Suppressor macrophage (primary cell): Measurements from ENCODE around the gene SLC22A1.
"Not testable (repeated sequence)": the region's sequence is repeated elsewhere in the genome, so short reads cannot be mapped to it uniquely, and the experiment has no call there.

Experiments used
- DNase-seq, 4 experiments: peaks; one replicate each; pipeline ENCODE4 v3.0.0-alpha.2; 2020 to 2022

SLC22A1 gene

DNA sequence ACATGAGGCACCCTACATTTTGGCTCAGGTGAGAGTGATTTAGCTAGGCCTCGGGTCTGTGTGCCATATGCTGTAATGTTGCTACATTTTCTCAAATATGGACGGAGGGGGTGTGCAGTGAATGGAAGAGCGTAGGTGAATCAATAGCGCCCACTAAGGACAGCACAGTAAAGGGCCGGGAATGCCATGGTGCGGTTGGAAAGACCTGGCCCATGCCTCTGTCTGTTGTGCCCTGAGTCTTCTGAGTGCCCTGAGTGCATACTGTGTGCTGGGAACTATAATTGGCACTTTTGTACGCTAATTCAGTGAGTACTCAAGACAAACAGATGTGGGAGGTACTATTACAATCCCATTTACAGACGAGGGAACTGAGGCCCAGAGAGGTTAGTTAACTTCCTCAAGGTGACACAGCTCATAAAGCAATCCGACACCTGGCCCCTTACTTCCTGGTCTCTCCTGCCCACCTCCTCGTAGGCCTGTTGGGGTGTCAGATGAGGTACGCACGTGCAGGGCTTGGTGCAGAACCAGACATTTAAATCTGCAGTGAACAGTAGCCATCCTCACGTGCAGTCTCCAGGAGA, 17.3 kb downstream of the SLC22A1 start:
- DNase-seq, result no peak

- no peak for DNase-seq
Observed at GRCh38 chr6:160139420-160139851, 17.8 kb downstream of the SLC22A1 start.

GRCh38 chr6:160140493-160140892, 18.9 kb downstream of the SLC22A1 start:
- not testable (repeated sequence) for DNase-seq

DNA sequence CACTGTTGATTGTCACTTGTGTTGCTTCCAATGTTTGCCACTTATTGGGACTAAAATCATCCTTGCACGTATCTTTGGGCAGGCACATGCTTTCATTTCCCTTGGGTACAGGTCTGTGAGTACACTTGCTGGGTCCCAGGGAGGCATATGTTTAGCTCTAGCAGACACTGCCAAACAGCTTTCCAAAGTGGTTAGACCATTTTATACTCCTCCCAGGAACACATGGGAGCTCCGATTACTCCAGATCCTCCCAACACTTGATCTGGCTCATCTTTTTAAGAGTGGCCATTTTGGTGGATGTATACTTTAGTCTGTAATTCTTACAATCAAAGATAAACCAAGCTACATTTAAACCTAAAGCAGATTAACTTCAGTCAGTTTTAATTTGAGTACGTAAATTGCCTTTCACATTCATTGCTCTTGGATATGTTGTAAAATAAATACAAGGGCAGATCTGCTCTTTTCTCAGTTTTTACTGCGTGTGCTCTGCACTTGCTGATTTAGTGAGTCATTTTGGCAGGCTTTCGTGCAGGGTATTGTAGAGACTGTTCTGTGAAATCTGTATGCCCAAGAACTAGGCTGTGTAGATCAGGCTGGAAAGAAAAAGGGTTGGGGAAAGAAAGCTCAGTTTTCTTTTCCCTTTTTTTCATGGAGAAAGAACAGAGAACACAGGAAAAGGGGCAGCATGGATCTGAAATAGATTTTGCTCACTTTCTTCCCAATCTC, 19.5 kb downstream of the SLC22A1 start:
- DNase-seq, result no peak

GRCh38 chr6:160142115-160142715, 20.6 kb downstream of the SLC22A1 start:
- no peak for DNase-seq

DNA sequence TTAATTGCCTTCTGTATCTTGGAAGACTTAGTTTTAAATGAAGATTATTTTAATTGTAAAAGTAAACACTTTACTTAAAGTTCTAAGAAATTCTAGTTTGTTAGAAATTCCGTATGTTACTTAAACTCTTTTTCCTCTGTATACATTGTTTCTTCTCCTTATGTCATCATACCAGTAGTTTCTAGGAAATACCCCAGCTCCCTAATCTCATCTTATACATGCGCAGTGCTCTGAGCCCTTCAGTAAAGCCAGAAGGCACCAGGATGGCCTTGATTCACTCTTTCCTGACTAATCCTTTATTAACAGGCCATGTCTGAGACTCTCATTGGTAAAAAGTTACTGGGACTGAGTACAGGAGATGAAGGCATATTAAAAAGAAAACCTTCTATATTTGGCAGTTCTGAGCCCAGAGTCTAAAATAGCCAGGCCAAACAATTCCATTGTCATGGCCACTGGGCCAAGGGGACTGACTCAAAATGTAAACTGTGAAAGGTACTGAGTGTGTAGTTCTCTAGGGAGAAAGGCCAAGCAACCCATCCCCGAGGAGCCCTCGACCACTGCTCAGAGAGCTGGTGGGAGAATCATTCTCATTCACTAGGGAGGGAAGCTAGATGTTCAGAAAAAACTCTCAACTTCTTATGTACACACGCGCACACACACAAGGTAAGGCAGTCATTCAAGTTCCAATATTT, 25.0 kb downstream of the SLC22A1 start:
- no peak for DNase-seq

DNA sequence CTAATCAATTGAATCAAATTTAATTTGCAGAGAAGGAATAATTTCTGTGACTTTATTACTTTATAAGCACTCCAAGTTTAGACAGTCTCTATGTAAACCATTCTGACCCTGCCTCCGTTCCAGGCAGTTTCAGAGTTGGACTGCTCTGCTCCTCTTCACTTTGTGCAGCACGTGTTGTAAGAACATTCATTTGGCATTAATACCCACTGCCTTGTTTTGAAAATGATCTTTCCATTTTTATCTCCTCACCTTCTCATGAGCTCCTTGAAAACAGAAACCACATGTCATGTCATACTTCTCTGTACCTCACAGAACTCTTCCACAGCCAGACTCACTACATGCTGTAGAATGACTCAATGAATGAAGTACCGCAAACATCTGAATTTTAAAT, 25.5 kb downstream of the SLC22A1 start:
- DNase-seq, result no peak

GRCh38 chr6:160154471-160154870, 32.9 kb downstream of the SLC22A1 start:
- DNase-seq, result no peak

DNA sequence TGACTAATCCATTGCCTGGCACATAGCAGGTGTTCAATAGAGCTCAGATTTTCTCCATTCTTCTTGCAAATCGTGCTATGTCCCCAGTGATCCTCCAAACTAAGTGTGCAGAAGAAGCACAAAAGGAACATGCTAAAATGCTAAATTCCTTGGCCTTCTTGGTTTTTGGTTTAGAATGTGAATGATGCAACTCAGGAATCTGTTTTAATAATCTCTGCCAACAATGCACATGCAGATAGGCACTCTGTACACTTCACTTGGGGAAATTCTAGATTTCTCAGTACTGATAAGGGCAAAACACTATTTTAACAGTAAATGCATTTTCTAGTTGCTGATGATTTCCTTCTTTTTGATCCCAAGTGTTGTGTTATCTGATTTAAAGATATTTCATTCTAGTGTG, 35.2 kb downstream of the SLC22A1 start:
- DNase-seq, result no peak

- no peak for DNase-seq
Observed at GRCh38 chr6:160160450-160160849, 38.8 kb downstream of the SLC22A1 start.

DNA sequence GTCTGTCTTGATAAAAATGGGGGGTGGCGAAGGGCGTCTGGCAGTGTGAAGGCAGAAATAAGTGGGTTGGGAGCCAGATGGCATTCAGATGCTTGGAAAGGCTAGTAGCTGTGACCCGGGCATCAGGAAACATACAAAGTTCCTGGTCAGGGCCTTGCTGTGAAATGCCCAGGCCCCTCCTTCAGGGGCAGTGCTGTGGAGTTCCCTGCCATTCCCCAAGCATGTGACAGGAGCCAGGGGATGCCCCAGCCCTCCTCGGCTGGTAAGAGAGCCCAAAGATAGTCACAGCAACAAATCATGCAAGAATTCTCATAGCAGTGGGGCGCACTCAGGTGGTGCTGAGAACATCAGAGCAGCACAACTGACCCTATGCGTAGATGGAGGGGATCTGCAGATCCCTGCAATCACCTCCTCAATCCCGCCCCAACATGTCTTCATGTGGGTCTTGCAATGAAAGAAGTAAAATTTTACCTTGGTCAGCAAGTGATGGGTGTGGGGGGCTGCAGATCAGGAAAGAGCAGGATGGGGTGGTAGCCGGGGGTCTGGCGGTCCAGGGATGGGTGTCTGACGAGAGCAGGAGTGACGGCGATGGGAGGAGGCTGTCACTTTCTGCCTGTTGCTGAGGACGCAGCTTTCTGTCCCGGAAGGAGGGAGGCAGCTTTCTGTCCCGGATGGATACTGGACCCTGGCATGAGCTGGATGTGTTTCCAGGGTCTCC, 39.5 kb downstream of the SLC22A1 start:
- DNase-seq, result no peak

DNA sequence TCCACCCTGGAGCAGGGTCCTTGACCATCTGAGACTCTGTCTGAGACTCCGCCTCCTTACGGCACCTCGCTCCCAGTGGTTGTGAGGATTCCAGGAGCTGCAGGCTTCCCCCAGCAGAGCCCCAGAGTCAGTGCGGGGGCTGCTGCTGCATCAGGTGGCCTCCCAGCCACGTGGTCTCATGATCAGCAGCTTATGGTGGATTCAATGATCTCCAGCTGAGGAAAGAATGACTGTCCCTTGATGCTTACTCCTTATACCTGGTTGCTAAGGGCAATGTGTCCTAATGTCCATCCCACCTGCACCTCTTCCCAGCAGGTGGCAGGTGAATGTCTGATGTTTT, 40.0 kb downstream of the SLC22A1 start:
- no peak for DNase-seq

- DNase-seq, result no peak
Observed at GRCh38 chr6:160162030-160162566, 40.5 kb downstream of the SLC22A1 start.

- DNase-seq, result no peak
Observed at GRCh38 chr6:160163425-160163824, 41.8 kb downstream of the SLC22A1 start.

- DNase-seq, result no peak
Observed at GRCh38 chr6:160163912-160164311, 42.3 kb downstream of the SLC22A1 start.

- not testable (repeated sequence) for DNase-seq
Observed at GRCh38 chr6:160165928-160166327, 44.3 kb downstream of the SLC22A1 start.

- no peak for DNase-seq
Observed at GRCh38 chr6:160167604-160168399, 46.2 kb downstream of the SLC22A1 start.

GRCh38 chr6:160170018-160170680, 48.5 kb downstream of the SLC22A1 start:
- DNase-seq, result no peak

DNA sequence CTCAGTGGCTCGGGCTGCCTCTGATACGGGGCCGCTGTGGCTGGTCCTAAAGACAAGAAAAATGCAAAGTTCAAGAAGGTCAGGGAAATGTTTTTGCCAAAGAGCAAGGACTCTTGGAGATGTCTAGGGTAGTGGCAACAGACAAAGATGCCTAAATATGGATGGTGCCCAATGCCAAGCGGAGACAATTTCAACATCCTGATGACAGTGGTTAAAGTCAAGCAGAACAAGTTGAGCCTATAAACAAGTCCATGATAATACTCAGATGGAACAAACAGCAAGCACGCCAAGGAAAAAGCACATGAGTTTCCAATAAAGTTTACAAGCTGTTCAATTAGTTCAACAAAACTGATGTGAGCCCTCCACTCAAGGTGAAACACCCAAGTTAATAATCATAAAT, 51.1 kb downstream of the SLC22A1 start:
- DNase-seq, result no peak

GRCh38 chr6:160173806-160174527, 52.4 kb downstream of the SLC22A1 start:
- DNase-seq, result no peak

GRCh38 chr6:160174681-160175080, 53.1 kb downstream of the SLC22A1 start:
- no peak for DNase-seq
